GM12874 (cell line): ENCODE results near the gene ADAMTS18.

Experiments used
- CTCF ChIP-seq: IDR thresholded peaks from 2 replicates; pipeline ENCODE4 v1.5.1; 2011; ENCODE audit warnings: low read depth, mild to moderate bottlenecking, control low read depth, low read length, moderate library complexity; ENCODE audit not compliant: insufficient read depth

Gene ADAMTS18

GRCh38 chr16:77416939-77417480 is 17.8 kb downstream of the ADAMTS18 start:
- TF ChIP-seq CTCF: no peak

- TF ChIP-seq CTCF: no peak
Observed at GRCh38 chr16:77414752-77415231, 20.0 kb downstream of the ADAMTS18 start.

GRCh38 chr16:77410449-77410848 is 24.4 kb downstream of the ADAMTS18 start:
- TF ChIP-seq CTCF: no peak

GRCh38 chr16:77409311-77409710 is 25.5 kb downstream of the ADAMTS18 start:
- TF ChIP-seq CTCF: no peak

- TF ChIP-seq CTCF: no peak
Observed at GRCh38 chr16:77408607-77409006, 26.2 kb downstream of the ADAMTS18 start.

GRCh38 chr16:77406680-77407079 is 28.2 kb downstream of the ADAMTS18 start:
- no peak for TF ChIP-seq CTCF

- no peak for TF ChIP-seq CTCF
Observed at GRCh38 chr16:77404775-77405174, 30.1 kb downstream of the ADAMTS18 start.

GRCh38 chr16:77403732-77404131 is 31.1 kb downstream of the ADAMTS18 start:
- TF ChIP-seq CTCF: no peak
